H1 (cell line): Measurements from ENCODE around the gene HIVEP3. TPM values are rescaled to one million over a fixed set of nuclear protein-coding genes. Genes with fewer than 3 reads are reported as not detected.

Source experiments
- CTCF ChIA-PET: fragments of 300-600 bp; sonication (Branson Sonifier 250); formaldehyde crosslinking; loops from one replicate; lab custom pipeline; 2021; ENCODE audit not compliant: partially characterized antibody; lab: Charles Lee
- POLR2A ChIA-PET: fragments of 300-600 bp; sonication (Branson Sonifier 250); formaldehyde crosslinking; loops from one replicate; lab custom pipeline; 2021; ENCODE audit warnings: inconsistent platforms; ENCODE audit not compliant: partially characterized antibody; lab: Charles Lee
- DNase-seq, 2 experiments: peaks; one replicate each; pipeline versions ENCODE4 v3.0.0 to v3.0.0-alpha.2; 2010 to 2022; ENCODE audit warnings: low spot score in 2 of 2, low read depth in 1 of 2, mixed read lengths in 1 of 2
- FAIRE-seq: peaks from 2 replicates; lab custom pipeline; 2011; peaks lifted over from hg19 to GRCh38; lab: Jason Lieb, UNC
- H2AFZ ChIP-seq: 2 replicates; pipeline ENCODE4 v1.8.1; 2012; ENCODE audit warnings: low read length, inconsistent platforms
- H2AK5ac ChIP-seq: 2 replicates; pipeline ENCODE4 v1.6.1; 2013; ENCODE audit warnings: low read depth, low read length
- H2BK120ac ChIP-seq: replicated peaks from 2 replicates; pipeline ENCODE3; 2013; ENCODE audit warnings: low read depth, low read length, inconsistent platforms
- H2BK12ac ChIP-seq: 2 replicates; pipeline ENCODE4 v1.6.1; 2013; ENCODE audit warnings: low read depth, low read length
- H2BK15ac ChIP-seq: 2 replicates; pipeline ENCODE4 v1.6.1; 2013; ENCODE audit warnings: low read length
- H2BK20ac ChIP-seq: 2 replicates; pipeline ENCODE4 v1.6.1; 2013; ENCODE audit warnings: low read length
- H2BK5ac ChIP-seq: 2 replicates; pipeline ENCODE4 v1.6.1; 2013; ENCODE audit warnings: low read depth, low read length
- H3K14ac ChIP-seq: 2 replicates; pipeline ENCODE4 v1.6.1; 2013; ENCODE audit warnings: inconsistent platforms; ENCODE audit not compliant: insufficient read length
- H3K18ac ChIP-seq: 2 replicates; pipeline ENCODE4 v1.6.1; 2013; ENCODE audit warnings: low read length; ENCODE audit errors: extremely low read depth
- H3K23ac ChIP-seq: 2 replicates; pipeline ENCODE4 v1.6.1; 2013; ENCODE audit warnings: inconsistent platforms; ENCODE audit not compliant: insufficient read length
- H3K23me2 ChIP-seq: 2 replicates; pipeline ENCODE4 v1.6.1; 2013; ENCODE audit warnings: low read depth, low read length
- H3K27ac ChIP-seq: 2 replicates; pipeline ENCODE4 v1.6.1; 2011; ENCODE audit warnings: low read depth, low read length, inconsistent platforms
- H3K27me3 ChIP-seq, 4 experiments: replicated peaks in 1 of 4; 1 replicate in 1 of 4; 2 replicates in 3 of 4; pipeline versions ENCODE4 v1.6.1 to v1.8.1; 2011 to 2013; ENCODE audit warnings: low read length in 3 of 4, mild to moderate bottlenecking in 3 of 4, inconsistent platforms in 2 of 4, mixed read lengths in 2 of 4, moderate library complexity in 1 of 4; ENCODE audit not compliant: control insufficient read depth in 3 of 4, insufficient read depth in 3 of 4; ENCODE audit errors: extremely low read depth in 1 of 4
- H3K36me3 ChIP-seq, 4 experiments: 2 replicates each; pipeline versions ENCODE4 v1.6.1 to v1.8.1; 2011 to 2013; ENCODE audit warnings: mild to moderate bottlenecking in 4 of 4, low read length in 3 of 4, moderate library complexity in 2 of 4, control low read depth in 1 of 4, inconsistent platforms in 1 of 4; ENCODE audit not compliant: insufficient read depth in 4 of 4, control insufficient read depth in 2 of 4
- H3K4ac ChIP-seq: replicated peaks from 2 replicates; pipeline ENCODE3; 2013; ENCODE audit warnings: low read length, low read depth, mixed read lengths, inconsistent platforms; ENCODE audit not compliant: insufficient read length
- H3K4me1 ChIP-seq, 4 experiments: replicated peaks in 1 of 4; 1 replicate in 1 of 4; 2 replicates in 3 of 4; pipeline versions ENCODE4 v1.6.1 to v1.8.1; 2011 to 2013; ENCODE audit warnings: low read length in 3 of 4, inconsistent platforms in 2 of 4, mixed read lengths in 1 of 4; ENCODE audit not compliant: insufficient read depth in 4 of 4, control insufficient read depth in 3 of 4
- H3K4me2 ChIP-seq, 2 experiments: 2 replicates each; pipeline versions ENCODE4 v1.6.1 to v1.8.1; 2011 to 2013; ENCODE audit warnings: low read depth in 2 of 2, low read length in 2 of 2, control low read depth in 1 of 2, inconsistent platforms in 1 of 2, mild to moderate bottlenecking in 1 of 2; ENCODE audit not compliant: insufficient read depth in 1 of 2
- H3K4me3 ChIP-seq, 4 experiments: fragments of 200-600, 300-600 bp in 1 of 4; sonication (generic), shearing (Covaris generic), sonication (Bioruptor Twin) in 1 of 4; 2 replicates each; pipeline versions ENCODE4 v1.5.1 to v1.8.1; 2011 to 2016; ENCODE audit warnings: low read length in 4 of 4, low read depth in 3 of 4, control low read depth in 2 of 4, inconsistent platforms in 2 of 4, mild to moderate bottlenecking in 2 of 4, mixed read lengths in 1 of 4, moderate library complexity in 1 of 4; ENCODE audit not compliant: insufficient read depth in 2 of 4; ENCODE audit errors: extremely low read depth in 1 of 4
- H3K56ac ChIP-seq: replicated peaks from 2 replicates; pipeline ENCODE3; 2013; ENCODE audit warnings: low read depth, mild to moderate bottlenecking, mixed read lengths, low read length, inconsistent platforms; ENCODE audit not compliant: insufficient read length
- H3K79me1 ChIP-seq: 2 replicates; pipeline ENCODE4 v1.6.1; 2013; ENCODE audit warnings: low read depth, low read length, control low read depth
- H3K79me2 ChIP-seq, 2 experiments: 2 replicates each; pipeline versions ENCODE4 v1.6.1 to v1.8.1; 2012 to 2013; ENCODE audit warnings: low read length in 2 of 2, mild to moderate bottlenecking in 2 of 2, inconsistent platforms in 1 of 2; ENCODE audit not compliant: insufficient read depth in 2 of 2, control insufficient read depth in 1 of 2
- H3K9ac ChIP-seq, 4 experiments: replicated peaks in 1 of 4; 1 replicate in 1 of 4; 2 replicates in 3 of 4; pipeline versions ENCODE4 v1.6.1 to v1.8.1; 2011 to 2013; ENCODE audit warnings: low read depth in 3 of 4, low read length in 3 of 4, control low read depth in 2 of 4, mild to moderate bottlenecking in 2 of 4, moderate library complexity in 2 of 4, inconsistent platforms in 1 of 4; ENCODE audit errors: extremely low read depth in 1 of 4
- H3K9me3 ChIP-seq, 2 experiments: 2 replicates each; pipeline versions ENCODE4 v1.6.1 to v1.8.1; 2012 to 2013; ENCODE audit warnings: mild to moderate bottlenecking in 2 of 2, moderate library complexity in 2 of 2, control low read depth in 1 of 2, inconsistent platforms in 1 of 2, low read depth in 1 of 2, low read length in 1 of 2, mixed read lengths in 1 of 2; ENCODE audit not compliant: insufficient read depth in 2 of 2
- H4K20me1 ChIP-seq, 2 experiments: replicated peaks in 1 of 2; 2 replicates each; pipeline versions ENCODE3 to v1.8.1; 2011 to 2013; ENCODE audit warnings: inconsistent platforms in 2 of 2, low read length in 2 of 2, mild to moderate bottlenecking in 1 of 2; ENCODE audit not compliant: insufficient read depth in 2 of 2, control insufficient read depth in 1 of 2
- H4K5ac ChIP-seq: 2 replicates; pipeline ENCODE4 v1.6.1; 2013; ENCODE audit warnings: low read length, low read depth, mixed read lengths, inconsistent platforms; ENCODE audit not compliant: insufficient read length
- H4K8ac ChIP-seq: 2 replicates; pipeline ENCODE4 v1.8.0; 2013; ENCODE audit warnings: mild to moderate bottlenecking, moderate library complexity, low read length, inconsistent platforms; ENCODE audit not compliant: insufficient read depth; ENCODE audit errors: extremely low read depth
- H4K91ac ChIP-seq: replicated peaks from 2 replicates; pipeline ENCODE3; 2013; ENCODE audit warnings: low read length, mixed read lengths, inconsistent platforms; ENCODE audit not compliant: insufficient read length
- ASH2L ChIP-seq: fragments of 200-600, 300-600 bp; sonication (generic); IDR thresholded peaks from one replicate; pipeline ENCODE4 v1.7.1; 2017; ENCODE audit warnings: low read length
- E2F6 ChIP-seq: IDR thresholded peaks from 2 replicates; pipeline ENCODE4 v1.6.1; 2012; ENCODE audit warnings: inconsistent platforms
- HDAC2 ChIP-seq, 2 experiments: fragments of 300-600 bp in 1 of 2; sonication (generic) in 1 of 2; IDR thresholded peaks; 2 replicates each; pipeline ENCODE4 v1.6.1; 2011 to 2012; ENCODE audit warnings: low read depth in 2 of 2, low read length in 2 of 2, mild to moderate bottlenecking in 2 of 2, moderate library complexity in 2 of 2, borderline replicate concordance in 1 of 2, inconsistent platforms in 1 of 2
- JUN ChIP-seq: IDR thresholded peaks from 2 replicates; pipeline ENCODE4 v1.6.1; 2011; ENCODE audit warnings: low read depth, mild to moderate bottlenecking, improper control_type of control experiment, low read length
- KDM4A ChIP-seq: IDR thresholded peaks from one replicate; pipeline ENCODE4 v1.7.1; 2012; ENCODE audit warnings: low read depth, mild to moderate bottlenecking, moderate library complexity, low read length, inconsistent platforms; ENCODE audit not compliant: severe bottlenecking
- PHF8 ChIP-seq: fragments of 200-600 bp; sonication (generic); conservative IDR thresholded peaks from 2 replicates; pipeline ENCODE4 v1.7.1; 2012; ENCODE audit warnings: low read depth, mild to moderate bottlenecking, inconsistent platforms, low read length, moderate library complexity
- POU5F1 ChIP-seq: IDR thresholded peaks from 2 replicates; pipeline ENCODE4 v1.6.1; 2011; ENCODE audit warnings: low read depth, mild to moderate bottlenecking, low read length, moderate library complexity
- TAF7 ChIP-seq: optimal IDR thresholded peaks from 2 replicates; pipeline ENCODE3; 2011; ENCODE audit warnings: low read depth, mild to moderate bottlenecking, inconsistent platforms, low read length, moderate library complexity, borderline replicate concordance
- WGBS, 2 experiments: shearing (Covaris generic) in 1 of 2; methylation state at CpG; one replicate each; pipeline versions ENCODE4 v1.1.6 to v1.1.7; 2013 to 2015; ENCODE audit warnings: low lambda C conversion rate in 2 of 2, mixed read lengths in 2 of 2, inconsistent platforms in 1 of 2, low coverage in 1 of 2, missing lambda C conversion rate in 1 of 2; ENCODE audit not compliant: insufficient replicate concordance in 2 of 2, insufficient coverage in 1 of 2, insufficient read length in 1 of 2; ENCODE audit errors: extremely low coverage in 1 of 2, missing lambda C conversion rate in 1 of 2; 5-methylcytosine and 5-hydroxymethylcytosine counted together
- polyA plus RNA-seq, 7 experiments: library from polyadenylated mRNA; depleted of rRNA in 3 of 7; stranded (reverse) in 5 of 7; unstranded in 2 of 7; fragments of >200 nt in 5 of 7; fragments of 200-250 nt in 2 of 7; gene quantifications; 1 replicate in 5 of 7; 2 replicates in 1 of 7; 4 replicates in 1 of 7; pipeline versions ENCODE4 v1.2.1 to v1.2.3, GENCODE V29; 2011 to 2013; ENCODE audit warnings: missing spikeins in 2 of 7, mixed read lengths in 2 of 7
- total RNA-seq: library from RNA; stranded (reverse); fragmentation: NEBNext Ultra II Directional; extraction: Animal tissue kit (Norgen Biotek cat#: 25700); gene quantifications from 2 replicates; pipeline ENCODE4 v1.2.1, GENCODE V29; 2021

Gene HIVEP3
- total and polyA plus RNA-seq, 2 of the 8 experiments (the other 6 are each of a cell fraction or from before 2014, with no cell fraction given) = 0.24 to 0.69 TPM

- Histone ChIP-seq H2BK15ac (peak overlapping the region; percentile 88; the same call in 1 of the 2 replicates), H2BK12ac (peak overlapping the region; percentile 99), H3K18ac (peak overlapping the region; percentile 97), H3K23ac (no peak overlapping the region), H3K79me2 (no peaks in the 10 kb centered on the region), H3K79me1 (no peaks in the 10 kb centered on the region), H2BK5ac (peak overlapping the region; percentile 39; the same call in 1 of the 2 replicates), H3K56ac (peak overlapping the region; percentile 9), H4K8ac (peak overlapping the region; percentile 99), H2BK20ac (no peak overlapping the region; the same call in 1 of the 2 replicates), H3K36me3 (no peaks in the 10 kb centered on the region), H3K9me3 (no peaks in the 10 kb centered on the region), H3K4ac (peak overlapping the region; percentile 78), H3K9ac (peak overlapping the region; percentile 56 to 64 (median 59); a peak in 6 of 7 replicates), H2AFZ (0 out of 2 replicates have a peak overlapping the region, but pooled peaks have one; percentile 6), H3K27ac (peak overlapping the region; percentile 75; the same call in 1 of the 2 replicates), H4K20me1 (no peaks in the 10 kb centered on the region), H3K4me3 (peak overlapping the region; percentile 6 to 51 (median 24); a peak in 6 of 8 replicates), H3K14ac (peak overlapping the region; percentile 68), H2BK120ac (peak overlapping the region; percentile 49), H3K4me2 (peak overlapping the region; percentile 61 to 65), H3K27me3 (peaks cover 0 to 13% (median 11%) of the 10 kb centered on the region in 4 experiments; a peak in 3 of 7 replicates), H3K23me2 (peaks cover 4% of the 10 kb centered on the region; the same call in 1 of the 2 replicates), H4K91ac (peak overlapping the region; percentile 96), H4K5ac (peak overlapping the region; percentile 51), H2AK5ac (peak overlapping the region; percentile 79; the same call in 1 of the 2 replicates), H3K4me1 (peaks cover 0 to 23% (median 17%) of the 10 kb centered on the region in 4 experiments; a peak in 6 of 7 replicates)
- CTCF ChIA-PET = interaction anchor here (1.0 to 14.9 kb wide), 9 partner anchors 9 to 117 kb away, joined by 3 to 205 read pairs (median 30); partner anchors contain the start of gene EDN2
- POLR2A ChIA-PET = interaction anchor here (0.6 to 3.5 kb wide), 12 partner anchors 9 to 148 kb away, joined by 3 to 21 read pairs (median 4); partner anchors contain the start of gene EDN2
- FAIRE-seq = no peak
- 5% methylated on average over 42 of the region's 74 CpGs; no CpG with 5 or more reads in 1 of the 2 experiments for WGBS, 2 experiments
- peak; percentile 69 to 88 for DNase-seq
- TF ChIP-seq KDM4A (peak; percentile 27), PHF8 (peak; percentile 47; the same call in 1 of the 2 replicates), E2F6 (peak; percentile 88), HDAC2 (IDR thresholded peaks at IDR 0.05; ENCODE audit: borderline replicate concordance in 1 of 2, low read depth in 2 of 2, low read length in 2 of 2) (no peak), POU5F1 (no peak), ASH2L (peak; percentile 27), JUN (peak; percentile 97), TAF7 (no peak)
Measured at GRCh38 chr1:41496080-41497055, 422.4 kb downstream of the HIVEP3 start.
